NCI-H69 (cell line): ENCODE results near the gene CFAP300.

Experiments used
- DNase-seq: peaks from one replicate; lab custom pipeline; 2025; lab: John Stamatoyannopoulos, UW

CFAP300 gene

DNA sequence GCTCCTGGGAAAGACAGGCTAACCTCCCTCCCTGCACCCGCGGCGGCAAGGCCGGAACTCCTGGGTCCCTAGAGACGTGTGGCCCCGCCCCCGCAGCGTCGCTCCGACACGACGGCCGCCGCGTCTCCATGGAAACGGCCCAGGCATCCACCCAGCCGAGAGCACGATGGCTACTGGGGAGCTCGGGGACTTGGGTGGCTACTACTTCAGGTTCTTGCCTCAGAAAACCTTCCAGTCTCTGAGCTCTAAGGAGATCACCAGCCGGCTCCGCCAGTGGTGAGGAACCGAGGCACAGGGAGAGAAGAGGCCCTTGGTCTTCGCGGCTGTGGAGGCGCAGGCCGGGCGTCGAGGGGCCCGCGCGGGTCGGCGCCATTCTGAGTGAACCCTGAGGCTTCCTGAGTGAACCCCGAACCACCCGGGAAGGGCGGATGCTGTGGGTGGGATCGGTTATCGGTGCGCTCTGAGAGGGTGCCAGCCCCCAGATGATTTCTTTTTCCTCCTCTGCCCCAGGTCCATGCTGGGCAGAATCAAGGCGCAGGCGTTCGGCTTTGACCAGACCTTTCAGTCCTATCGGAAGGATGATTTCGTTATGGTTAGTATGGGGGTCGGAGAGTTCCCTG lies at the start of gene CFAP300:
Gene CFAP300, plus strand, starts transcription at position 133 of the 620 bp plus-strand sequence. Its CDS starts 34 bp downstream, at position 167.
- DNase-seq = peak; percentile 72

DNA sequence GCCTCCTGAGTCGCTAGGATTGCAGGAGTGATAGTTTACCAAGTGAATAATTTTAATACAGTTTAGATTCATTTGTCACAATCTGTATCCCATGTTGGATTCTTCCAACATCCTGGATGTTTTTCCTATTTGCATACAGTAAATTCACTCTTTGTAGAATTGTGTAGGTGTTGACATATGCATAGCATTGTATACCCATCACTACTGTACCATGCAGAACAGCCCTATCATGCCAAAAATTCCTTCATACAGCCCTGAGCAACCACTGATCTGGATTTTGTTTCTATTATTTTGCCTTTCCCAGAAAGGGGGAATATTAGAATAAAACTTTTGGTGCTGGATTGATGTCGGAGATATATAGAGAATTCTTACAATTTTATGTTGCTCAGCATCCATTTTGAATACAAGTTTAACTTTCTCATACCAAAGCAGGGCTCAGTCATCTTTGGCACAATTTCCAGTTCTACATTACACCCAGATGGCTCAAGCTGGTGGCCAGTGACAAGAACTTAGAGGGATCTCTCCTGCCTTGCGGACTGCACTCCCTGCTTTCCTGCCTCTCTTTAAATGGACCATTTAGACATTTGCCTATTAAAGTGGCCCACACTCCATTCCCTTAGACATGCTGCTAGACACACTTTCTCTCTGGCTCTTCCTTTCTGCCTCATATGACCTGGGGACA lies 45.4 kb upstream of the CFAP300 start:
- no peak for DNase-seq

DNA sequence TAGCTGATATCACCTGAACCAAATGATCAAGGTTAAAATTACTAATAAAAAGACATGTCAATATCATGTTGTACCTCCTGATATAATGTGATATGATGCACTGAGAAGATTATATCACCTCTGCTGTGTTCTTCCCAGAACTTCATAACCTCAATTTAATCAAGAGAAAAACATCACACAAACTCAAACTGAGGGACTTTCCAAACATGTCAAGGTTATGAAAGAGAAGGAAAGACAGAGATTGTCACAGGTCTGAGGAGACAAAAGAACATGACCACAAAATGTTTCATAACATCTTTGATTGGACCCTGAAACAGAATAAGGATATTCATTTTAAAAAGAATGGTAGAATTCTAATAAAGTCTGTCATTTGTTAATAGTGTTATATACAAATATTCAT lies 43.0 kb upstream of the CFAP300 start:
- DNase-seq = no peak

DNA sequence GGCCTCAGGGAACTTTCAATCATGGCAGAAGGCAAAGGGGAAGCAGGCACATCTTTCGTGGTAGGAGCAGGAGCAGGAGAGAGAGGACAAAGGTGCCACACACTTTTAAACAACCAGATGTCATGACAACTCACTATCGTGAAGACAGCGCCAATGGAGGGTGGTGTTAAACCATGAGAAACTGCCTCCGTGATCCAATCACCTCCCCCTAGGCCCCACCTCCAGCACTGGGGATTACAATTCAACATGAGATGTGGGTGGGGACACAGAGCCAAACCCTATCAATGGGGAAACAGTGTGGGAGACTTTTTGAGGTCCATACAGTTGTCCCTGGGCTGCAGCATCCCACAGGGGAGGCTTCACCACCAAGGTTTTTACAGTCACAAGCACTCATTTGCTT lies 41.9 kb upstream of the CFAP300 start:
- no peak for DNase-seq

DNA sequence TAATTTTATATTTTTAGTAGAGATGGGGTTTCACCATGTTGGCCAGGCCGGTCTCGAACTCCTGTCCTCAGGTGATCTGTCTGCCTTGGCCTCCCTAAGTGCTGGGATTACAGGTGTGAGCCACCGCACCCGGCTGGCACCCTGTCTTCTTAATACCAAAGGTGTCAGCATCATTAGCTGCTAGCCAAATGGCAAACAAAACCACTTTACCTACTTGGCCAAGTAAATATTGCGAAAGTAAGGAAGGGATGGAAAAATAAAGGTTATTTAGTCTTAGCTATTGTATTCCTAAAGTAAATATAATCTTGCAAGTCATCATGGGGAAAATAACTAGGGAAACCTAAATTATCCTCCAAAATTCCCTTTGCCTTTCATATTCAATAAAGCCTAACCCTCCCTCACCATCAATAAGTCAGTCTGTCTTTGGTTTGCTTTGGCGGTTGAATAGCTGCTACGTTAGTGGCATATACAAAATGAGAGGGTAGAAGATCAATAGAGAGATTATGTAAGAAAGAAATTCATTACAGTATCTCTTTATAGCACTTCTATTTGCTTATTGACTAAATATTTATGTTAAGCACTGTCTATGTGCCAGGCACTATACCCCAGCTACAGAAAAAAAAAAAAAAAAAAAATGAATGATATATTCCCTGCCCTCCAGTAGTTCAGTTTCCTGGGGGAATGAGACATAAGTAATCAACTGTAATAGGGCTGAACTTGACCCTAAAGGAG lies 40.2 kb upstream of the CFAP300 start:
- DNase-seq = no peak

DNA sequence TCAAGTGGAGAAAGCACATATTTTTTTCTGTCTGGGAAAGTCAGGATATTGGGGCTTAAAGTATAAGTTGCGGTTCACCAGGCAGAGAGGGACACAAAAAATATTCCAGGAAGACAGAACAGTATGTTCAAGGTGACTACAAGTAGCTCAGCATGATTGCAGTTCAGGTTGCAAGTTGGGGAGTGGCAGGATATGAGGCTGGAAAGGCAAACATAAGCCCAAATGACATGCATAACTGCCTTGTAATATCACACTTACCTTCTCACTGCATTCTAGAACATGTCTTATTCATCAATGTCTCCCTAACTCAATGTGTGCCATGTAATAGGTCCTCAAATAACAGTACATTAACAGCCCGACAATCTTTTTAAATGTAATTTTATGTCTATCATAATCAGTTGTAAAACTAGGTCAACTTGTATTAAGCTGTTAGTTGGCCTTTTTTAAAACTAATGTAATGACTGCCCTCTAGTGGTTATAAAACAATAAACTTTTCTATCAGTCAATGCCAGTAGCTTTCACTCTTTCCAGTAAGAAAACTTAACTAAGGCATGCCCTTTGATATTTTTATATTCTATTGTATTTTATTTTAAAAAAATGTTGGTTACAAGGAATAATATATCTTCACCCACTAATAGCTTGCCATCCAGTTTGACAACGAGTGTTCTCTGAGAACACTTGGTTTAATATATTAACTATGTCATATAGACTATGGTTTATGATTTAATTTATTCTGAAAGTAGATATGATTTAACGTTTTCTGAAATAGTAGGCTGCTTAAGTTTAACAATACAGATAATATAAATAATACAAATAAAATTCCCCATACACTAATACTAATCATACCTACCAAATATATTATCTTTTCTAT lies 39.4 kb upstream of the CFAP300 start:
- DNase-seq = peak; percentile 50

DNA sequence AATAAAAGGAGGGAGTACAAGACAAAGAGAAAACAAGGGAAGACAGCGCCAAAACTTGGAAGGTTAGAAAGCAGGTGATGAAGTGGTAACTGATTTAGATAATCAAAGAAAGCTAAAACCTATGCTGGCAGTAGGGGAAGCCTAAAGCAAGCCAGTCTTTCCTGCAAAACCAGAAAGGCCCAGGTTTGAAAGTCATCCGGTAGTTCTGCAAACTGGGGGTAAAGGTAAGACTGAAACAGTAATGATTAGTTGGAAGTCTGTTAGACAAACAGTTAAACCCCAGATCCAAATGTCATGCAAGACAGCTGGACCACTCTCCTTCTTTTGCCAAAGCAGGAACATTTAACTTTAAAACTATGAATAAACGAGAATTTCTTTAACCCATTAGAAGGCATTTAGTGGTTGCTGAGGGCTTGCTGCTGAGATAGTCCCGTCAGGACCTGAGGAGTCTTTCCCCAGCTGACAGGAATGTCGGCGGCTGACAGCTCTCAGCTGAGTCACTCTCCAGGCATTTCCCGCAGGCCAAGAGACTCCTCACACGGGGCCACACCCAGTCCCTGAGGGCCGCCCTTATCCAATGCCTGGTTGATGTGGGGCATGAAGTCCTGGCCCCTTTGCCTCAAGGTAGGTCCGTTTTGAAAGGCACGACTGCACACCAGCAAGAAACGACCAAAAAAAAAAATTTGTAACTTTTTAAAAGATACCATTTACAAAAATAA lies 36.3 kb upstream of the CFAP300 start:
- DNase-seq = peak; percentile 6

DNA sequence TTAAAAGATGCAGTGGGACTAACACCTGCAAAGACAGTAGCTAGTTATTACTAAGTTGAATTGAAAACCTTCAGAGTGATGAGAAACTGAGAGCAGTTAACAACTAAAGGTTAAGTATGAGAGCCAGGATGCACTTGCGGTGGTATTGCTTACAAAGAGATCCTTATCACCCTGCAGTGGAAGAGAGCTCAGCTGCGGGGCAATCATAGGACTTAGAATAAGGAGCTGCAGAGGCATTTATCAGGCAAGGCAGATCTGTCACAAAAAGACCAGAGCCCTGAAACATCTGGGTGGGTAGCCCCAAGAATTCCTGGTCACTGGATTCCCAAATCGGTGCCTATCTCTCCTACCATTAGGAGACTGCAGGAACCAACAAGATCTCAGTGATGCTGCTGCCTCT lies 34.3 kb upstream of the CFAP300 start:
- DNase-seq = no peak

DNA sequence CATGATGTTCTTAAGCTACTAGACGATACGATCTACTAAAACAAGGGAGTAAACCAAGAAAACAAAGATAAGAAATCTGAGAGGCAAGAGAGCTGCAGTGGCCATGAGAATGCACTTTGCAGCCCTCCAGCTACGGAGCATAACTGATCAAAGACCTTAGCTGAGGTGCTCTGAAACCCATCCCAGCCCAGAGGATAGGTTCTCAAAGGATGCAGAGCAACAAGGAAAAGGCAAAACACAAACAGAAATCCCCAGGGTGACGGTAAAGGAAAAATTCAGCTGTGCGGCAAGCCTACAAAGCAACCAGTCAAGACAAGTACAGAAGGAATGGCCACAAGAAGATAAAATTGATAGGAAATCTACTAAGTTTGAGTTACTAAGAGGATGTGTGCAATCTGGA lies 32.5 kb upstream of the CFAP300 start:
- no peak for DNase-seq

DNA sequence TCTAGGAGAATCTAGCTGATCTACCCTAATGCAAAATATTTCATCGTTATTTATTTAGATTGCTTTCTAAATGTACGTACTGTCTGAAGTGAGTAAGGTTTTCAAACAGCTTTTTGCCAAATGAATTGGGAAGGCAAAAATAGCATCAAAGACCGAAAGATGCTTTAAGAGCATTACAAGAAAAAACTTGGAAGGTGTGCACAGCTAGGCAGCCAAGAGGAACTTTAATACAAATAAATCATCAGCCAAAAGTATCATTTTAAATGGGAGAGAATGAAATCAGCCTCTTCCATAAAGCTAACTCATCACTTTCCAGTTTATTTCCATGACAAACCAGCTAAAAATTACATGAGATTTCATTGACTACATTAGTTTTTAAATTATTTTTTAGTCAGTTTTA lies 30.2 kb upstream of the CFAP300 start:
- no peak for DNase-seq

DNA sequence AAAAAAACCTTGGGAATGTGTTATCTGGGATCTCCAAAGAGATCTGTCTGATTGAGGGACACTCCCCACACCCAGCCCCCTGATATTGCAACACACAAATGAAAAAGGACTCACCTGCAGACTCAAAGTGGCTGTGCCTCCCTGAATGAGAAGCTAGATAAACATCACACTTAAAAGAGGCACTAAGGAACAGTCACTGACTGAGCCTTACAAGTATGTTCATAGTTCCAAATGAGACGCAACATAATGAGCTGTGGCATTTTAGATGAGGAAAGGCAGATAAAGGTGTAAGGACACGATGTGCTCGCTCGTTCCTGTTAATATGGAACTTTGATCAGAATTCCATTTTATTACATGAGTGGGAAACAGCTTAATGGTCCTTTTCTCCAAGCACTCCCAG lies 21.0 kb upstream of the CFAP300 start:
- no peak for DNase-seq

DNA sequence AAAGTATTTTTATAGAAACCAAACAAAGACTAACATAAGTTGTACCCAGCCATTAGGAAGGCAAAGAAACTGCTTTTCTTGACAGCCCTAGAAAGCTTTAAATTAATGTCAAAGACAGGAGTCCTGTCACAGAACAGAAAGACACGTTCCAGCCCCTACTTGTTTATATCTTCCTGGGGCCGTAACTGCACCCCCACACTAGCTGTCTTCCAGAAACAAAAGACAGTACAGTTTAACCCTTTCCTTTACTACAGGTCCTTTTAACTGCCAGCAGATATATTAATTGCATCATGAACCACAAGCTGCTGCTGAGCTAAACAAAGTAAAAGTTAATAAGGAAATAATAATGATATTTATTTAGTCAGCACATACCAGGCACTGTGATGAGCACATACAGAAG lies 20.3 kb upstream of the CFAP300 start:
- no peak for DNase-seq

DNA sequence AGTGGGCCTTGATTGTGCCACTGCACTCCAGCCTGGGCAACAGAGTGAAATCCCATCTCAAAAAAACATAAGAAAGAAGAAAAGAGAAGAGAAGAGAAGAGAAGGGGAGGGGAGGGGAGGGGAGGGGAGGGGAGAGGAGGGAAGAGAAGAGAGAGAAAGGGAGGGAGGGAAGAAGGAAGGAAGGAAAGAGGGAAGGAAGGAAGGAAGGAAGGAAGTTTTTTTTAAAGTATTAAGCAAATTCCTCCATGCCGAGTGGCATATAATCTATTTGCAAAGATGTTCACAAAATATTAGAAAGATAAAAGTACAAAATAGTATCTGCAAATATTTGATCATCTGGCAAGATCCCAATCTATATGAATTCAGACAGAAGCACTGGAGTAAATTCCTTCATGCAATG lies 10.5 kb upstream of the CFAP300 start:
- no peak for DNase-seq

DNA sequence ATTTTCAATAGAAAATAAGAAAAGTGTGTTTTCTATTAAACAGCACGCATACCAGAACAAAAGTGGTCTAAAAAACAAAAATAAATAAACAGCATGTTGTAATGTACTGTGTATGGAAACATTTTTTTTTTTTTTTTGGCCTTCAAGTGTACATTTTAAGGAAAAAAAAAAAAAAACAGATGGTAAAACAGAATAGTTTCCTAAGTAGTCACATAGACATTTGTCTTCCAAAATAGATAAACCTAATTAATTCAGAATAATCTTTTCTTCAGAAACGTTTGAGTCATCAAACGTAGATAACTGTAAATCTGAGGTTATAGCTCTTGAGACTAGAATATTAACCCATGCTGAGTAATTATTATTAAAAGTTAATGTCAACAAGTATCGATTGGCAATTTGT lies 396 bp upstream of the CFAP300 start:
- DNase-seq = no peak

DNA sequence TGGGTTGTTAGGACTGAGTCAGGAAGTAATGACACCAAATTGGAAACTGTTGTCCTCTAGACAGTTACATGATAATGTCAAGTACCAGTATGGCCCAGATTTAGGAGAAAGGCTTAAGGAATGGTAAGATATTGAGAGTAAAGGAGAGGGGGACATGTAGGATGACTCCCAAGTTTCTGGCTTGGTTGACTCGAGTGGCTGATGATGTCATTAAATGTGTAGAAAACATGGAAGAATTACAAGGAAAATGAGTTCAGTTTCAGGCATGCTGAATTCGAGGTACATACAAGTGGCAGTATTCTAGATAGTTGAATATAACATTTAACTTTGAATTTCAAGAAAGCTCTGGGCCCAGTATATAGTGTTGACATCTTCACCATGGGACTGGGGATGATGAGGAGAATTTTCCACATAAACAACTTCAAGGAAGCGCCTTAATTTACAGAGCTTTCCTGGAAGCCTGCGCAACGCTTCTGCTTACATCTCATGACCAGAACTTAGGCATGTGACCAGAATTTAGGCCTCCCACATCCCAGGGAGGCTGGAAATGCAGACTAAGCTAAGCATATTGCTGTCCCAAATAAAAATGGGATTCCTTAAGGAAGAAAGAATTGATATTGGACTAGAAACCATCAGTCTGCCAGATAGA lies 3.8 kb downstream of the CFAP300 start:
- no peak for DNase-seq

DNA sequence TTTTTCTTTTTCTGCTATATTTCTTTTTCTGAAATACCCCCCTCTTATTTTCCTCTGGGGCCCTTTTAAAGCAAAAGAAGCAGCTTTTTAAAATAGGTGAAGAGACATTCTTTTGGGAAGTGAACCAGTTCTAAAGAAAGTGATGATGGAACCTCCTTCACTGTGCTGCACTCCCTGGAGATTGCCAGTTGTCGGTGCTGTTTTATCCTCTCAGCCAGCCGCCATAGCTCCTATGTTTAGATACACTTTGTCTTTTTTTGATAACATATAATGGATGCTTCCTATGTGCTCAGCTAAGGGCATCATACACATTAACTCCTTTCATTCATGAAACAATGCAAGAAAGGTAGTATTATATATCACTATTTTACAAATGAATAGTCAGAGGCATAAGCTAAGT lies 14.0 kb downstream of the CFAP300 start:
- DNase-seq = peak; percentile 2

DNA sequence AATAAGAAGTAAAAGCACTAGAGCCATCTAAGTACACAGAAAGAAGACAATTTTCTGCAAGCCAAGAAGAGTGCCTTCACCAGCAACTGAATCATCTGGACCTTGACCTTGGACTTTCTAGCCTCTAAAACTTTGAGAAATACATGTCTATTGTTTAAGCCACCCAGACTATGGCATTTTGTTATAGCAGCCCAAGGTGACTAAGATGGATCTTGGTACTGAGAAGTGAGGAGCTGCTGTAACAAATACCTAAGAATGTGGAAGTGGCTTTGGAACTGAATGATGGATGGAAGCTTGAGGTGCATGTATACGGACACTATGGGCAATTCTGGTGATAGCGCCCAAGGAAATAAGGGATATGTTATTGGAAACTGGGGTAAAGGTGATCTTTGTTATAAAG lies 14.9 kb downstream of the CFAP300 start:
- DNase-seq = no peak

DNA sequence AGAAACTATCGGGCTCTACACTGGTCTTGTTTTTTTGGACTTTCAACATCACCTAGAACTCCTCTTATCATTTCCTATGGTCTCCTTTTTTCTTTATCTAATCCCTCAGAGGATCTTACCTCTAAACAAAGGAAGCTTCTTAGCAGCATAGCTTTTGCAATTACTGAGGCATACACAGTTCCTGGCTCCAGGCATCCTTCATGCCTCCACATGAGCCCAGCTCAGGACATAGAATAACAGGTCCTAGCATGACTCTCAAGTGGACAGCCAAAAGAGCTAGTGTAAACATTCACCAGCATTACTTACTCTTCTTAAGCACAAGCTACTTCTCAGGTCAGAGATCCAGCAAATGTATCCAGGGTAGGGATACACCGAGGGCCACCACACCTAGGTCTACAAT lies 17.1 kb downstream of the CFAP300 start:
- no peak for DNase-seq

DNA sequence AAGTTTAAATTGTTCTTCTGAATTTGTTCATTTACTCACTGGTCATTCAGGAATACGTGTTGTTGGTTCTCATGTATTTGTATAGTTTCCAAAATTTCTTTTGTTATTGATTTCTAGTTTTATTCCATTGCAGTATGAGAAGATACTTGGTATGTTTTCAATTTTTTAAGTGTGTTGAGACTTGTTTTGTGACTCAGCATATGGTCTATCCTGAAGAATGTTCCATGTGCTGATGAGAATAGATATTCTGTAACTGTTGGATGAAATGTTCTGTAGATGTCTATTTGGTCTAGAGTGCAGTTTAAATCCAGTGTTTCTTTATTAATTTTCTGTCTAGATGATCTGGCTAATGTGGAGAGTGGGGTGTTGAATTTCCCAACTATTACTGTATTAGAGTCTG lies 23.5 kb downstream of the CFAP300 start:
- DNase-seq = no peak

DNA sequence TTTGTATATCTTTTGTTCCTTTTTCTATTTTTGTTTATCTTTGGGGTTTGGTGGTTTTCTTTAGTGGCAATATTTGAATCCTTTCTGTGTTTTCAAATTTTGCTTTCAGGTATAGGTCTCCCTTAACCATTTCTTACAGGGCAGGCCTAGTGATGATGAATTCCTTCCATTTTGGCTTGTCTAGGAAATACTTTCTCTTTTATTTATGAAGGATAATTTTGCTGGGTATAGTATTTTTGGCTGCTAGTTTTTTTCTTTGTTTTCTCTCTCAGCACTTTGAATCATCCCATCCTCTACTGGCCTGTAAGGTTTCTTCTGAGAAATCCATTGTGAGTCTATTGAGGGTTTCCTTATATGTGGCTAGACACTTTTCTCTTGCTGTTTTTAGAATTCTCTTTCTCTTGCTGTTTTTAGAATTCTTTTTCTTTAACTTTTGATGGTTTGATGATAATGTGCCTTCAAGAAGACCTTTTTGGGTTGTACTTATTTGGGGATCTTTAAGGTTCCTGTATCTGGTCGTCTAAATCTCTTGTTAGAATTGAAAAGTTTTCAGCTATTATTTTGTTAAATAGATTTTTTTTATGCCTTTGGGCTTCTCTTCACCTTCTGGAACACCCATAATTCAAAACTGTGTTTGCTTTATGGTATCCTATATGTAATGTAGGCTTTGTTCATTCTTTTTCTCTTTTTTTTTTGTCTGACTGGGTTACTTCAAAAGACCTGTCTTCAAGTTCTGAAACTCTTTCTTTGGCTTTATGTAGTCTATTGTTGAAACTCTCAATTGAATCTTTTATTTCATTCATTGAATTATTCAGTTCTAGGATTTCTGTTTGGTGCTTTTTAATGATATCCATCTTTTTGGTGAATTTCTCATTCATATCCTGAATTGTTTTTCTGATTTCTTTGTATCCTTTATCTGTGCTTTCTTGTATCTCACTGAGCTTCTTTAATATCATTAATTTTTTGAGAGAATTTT lies 24.5 kb downstream of the CFAP300 start:
- no peak for DNase-seq
